KMS-11 (cell line): Measurements from ENCODE around the gene ATP8B3.

Experiments used
- H2AFZ ChIP-seq: fragments of 200-600 bp; sonication (generic); 2 replicates; pipeline ENCODE4 v1.6.1; 2016; ENCODE audit warnings: antibody characterized with exemption, mixed run types, low read depth
- H3K27ac ChIP-seq: fragments of 200-600 bp; sonication (generic); 2 replicates; pipeline ENCODE4 v1.6.1; 2016; ENCODE audit warnings: mild to moderate bottlenecking, mixed run types
- H3K27me3 ChIP-seq: fragments of 200-600 bp; sonication (generic); 2 replicates; pipeline ENCODE4 v1.6.1; 2017; ENCODE audit warnings: mild to moderate bottlenecking, low read depth, mixed run types, moderate library complexity; ENCODE audit not compliant: insufficient read depth
- H3K36me3 ChIP-seq: fragments of 200-600 bp; sonication (generic); 2 replicates; pipeline ENCODE4 v1.6.1; 2017; ENCODE audit warnings: mild to moderate bottlenecking, mixed run types; ENCODE audit not compliant: insufficient read depth
- H3K4me1 ChIP-seq: fragments of 200-600 bp; sonication (generic); 2 replicates; pipeline ENCODE4 v1.6.1; 2016; ENCODE audit warnings: mild to moderate bottlenecking, low read depth, mixed run types; ENCODE audit not compliant: poor library complexity, severe bottlenecking
- H3K4me2 ChIP-seq: fragments of 200-600 bp; sonication (generic); 2 replicates; pipeline ENCODE4 v1.7.0; 2016; ENCODE audit warnings: mild to moderate bottlenecking, mixed run types
- H3K4me3 ChIP-seq: fragments of 200-600 bp; sonication (generic); IDR thresholded peaks from 2 replicates; pipeline ENCODE4 v1.6.1; 2017; ENCODE audit warnings: low read depth, low read length, mixed read lengths; ENCODE audit not compliant: insufficient read depth
- H3K79me2 ChIP-seq: fragments of 200-600 bp; sonication (generic); 2 replicates; pipeline ENCODE4 v1.6.1; 2016; ENCODE audit warnings: low read depth, mixed run types; ENCODE audit not compliant: insufficient read depth
- H3K9ac ChIP-seq: fragments of 200-600 bp; sonication (generic); 2 replicates; pipeline ENCODE4 v1.6.1; 2016; ENCODE audit warnings: mild to moderate bottlenecking, mixed run types
- H4K20me1 ChIP-seq: fragments of 200-600 bp; sonication (generic); 2 replicates; pipeline ENCODE4 v1.6.1; 2016; ENCODE audit warnings: mild to moderate bottlenecking, mixed run types; ENCODE audit not compliant: insufficient read depth
- CTCF ChIP-seq: fragments of 200-600 bp; sonication (generic); conservative IDR thresholded peaks from 2 replicates; pipeline ENCODE4 v1.6.1; 2017; ENCODE audit warnings: low read depth, mild to moderate bottlenecking, antibody characterized with exemption, low read length, moderate library complexity, mixed read lengths

ATP8B3 gene

GRCh38 chr19:1754018-1754635, 57.9 kb downstream of the ATP8B3 start:
- Histone ChIP-seq H3K4me1 (no peaks in the 10 kb centered on the region), H3K4me2 (no peak overlapping the region), H3K9ac (no peak overlapping the region), H2AFZ (no peak overlapping the region), H3K27me3 (peaks cover 75% of the 10 kb centered on the region), H4K20me1 (no peaks in the 10 kb centered on the region), H3K4me3 (no peak overlapping the region), H3K36me3 (no peaks in the 10 kb centered on the region), H3K79me2 (no peaks in the 10 kb centered on the region), H3K27ac (no peak overlapping the region)
- TF ChIP-seq CTCF = no peak

DNA sequence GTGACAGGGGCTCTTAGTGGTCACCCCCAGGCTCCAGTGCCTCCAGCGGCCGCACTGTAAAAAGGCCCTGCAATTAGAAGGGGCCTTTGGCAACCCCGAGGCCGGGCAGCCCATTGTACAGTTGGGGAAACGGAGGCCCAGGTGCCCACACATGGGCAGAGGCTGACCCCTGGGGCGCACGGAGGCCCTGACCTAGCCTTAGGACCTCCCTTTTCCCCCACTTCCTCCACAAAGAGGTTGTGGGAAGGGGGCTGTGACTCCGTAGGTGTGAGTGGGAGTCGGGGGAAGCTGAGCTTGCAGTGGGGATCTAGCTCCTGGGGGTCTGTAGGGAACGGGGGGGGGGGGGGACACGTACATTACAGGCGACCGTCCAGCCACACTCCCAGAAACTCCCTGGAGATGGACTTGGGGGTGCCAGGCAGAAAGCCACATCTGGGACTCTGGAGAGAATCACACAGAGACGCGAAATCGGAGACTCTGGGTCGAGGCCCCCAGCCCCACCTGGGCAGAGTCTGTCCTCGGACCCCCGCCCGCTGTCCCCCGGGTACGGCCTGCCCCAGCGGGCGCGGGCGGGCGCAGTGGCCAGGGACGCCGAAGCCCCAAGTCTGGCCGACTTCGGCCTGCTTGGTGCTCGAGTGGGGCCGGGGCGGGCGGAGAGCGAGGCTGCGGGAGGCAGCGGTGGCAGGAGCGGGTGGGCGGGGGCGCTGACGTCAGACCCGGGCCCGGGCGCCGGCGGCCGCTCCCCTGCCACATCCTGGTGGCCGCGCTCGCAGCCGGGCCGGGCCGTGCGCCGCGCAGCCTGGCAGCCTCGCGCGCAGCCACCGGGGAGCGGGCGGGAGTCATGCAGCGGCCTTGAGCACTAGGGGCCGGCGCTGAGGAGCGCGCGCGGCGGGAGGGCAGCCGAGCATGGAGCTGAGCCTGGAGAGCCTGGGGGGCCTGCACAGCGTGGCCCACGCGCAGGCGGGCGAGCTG, 59.0 kb downstream of the ATP8B3 start, which contains the start of gene ONECUT3:
ONECUT3 (plus strand) TSS at position 750 of the 972 bp plus-strand sequence; CDS start at position 907, 157 bp downstream.
- H4K20me1 ChIP-seq = no peaks in the 10 kb centered on the region
- no peaks in the 10 kb centered on the region for H3K36me3 ChIP-seq
- peaks cover 5% of the 10 kb centered on the region for H3K4me1 ChIP-seq
- H3K4me2 ChIP-seq = no peak within 1 kb of the TSS
- no peaks in the 10 kb centered on the region for H3K79me2 ChIP-seq
- no peak within 1 kb of the TSS for H3K27ac ChIP-seq
- no peak within 1 kb of the TSS for H2AFZ ChIP-seq
- no peak within 1 kb of the TSS for H3K4me3 ChIP-seq
- TF ChIP-seq CTCF = no peak
- H3K27me3 ChIP-seq = peaks cover 78% of the 10 kb centered on the region
- H3K9ac ChIP-seq = no peak within 1 kb of the TSS

- Histone ChIP-seq H2AFZ (no peak overlapping the region), H3K79me2 (no peaks in the 10 kb centered on the region), H4K20me1 (no peaks in the 10 kb centered on the region), H3K27me3 (peaks cover 80% of the 10 kb centered on the region), H3K27ac (no peak overlapping the region), H3K4me3 (no peak overlapping the region), H3K9ac (no peak overlapping the region), H3K4me1 (peaks cover 6% of the 10 kb centered on the region), H3K36me3 (no peaks in the 10 kb centered on the region), H3K4me2 (no peak overlapping the region)
- TF ChIP-seq CTCF = no peak
Measured at GRCh38 chr19:1752009-1752756, 59.9 kb downstream of the ATP8B3 start.

DNA sequence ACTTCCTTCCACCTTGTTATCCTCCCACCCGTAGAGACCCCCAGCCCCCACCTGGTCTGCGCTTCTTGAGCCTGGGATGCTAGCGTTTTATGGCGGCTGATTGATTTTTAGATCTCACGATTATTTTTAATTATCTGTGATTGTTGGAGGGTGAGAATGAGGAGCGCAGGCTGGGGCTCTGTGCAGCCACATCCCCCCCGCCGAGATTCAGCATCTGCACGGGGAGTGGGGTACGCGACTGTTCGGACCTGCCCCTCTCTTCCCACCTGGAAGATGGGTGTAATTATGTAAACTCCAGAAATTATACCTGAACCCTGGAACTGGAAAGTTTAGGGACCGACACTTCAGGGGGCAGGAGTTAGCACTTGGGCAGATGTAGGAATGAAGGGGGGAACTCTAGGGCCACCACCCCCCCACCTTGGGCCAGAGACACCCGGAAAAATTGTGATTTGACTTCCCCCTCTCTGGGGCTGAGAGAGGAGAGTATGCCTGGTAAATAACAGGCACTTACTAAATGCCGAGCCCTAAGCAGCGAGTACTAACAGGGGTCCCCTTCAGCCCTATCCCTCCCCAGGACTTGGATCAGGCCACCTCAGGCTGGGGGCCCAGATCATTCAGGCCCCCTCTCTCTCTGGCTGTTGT, 60.6 kb downstream of the ATP8B3 start:
- Histone ChIP-seq H3K4me1 (peaks cover 6% of the 10 kb centered on the region), H3K79me2 (no peaks in the 10 kb centered on the region), H3K4me3 (no peak overlapping the region), H3K9ac (no peak overlapping the region), H3K36me3 (no peaks in the 10 kb centered on the region), H3K4me2 (no peak overlapping the region), H4K20me1 (no peaks in the 10 kb centered on the region), H3K27me3 (peaks cover 80% of the 10 kb centered on the region), H2AFZ (no peak overlapping the region), H3K27ac (no peak overlapping the region)
- no peak for TF ChIP-seq CTCF
